Caco-2 (cell line): Measurements from ENCODE around the gene DNAJB12. TPM values are rescaled to one million over a fixed set of nuclear protein-coding genes. Genes with fewer than 3 reads are reported as not detected.

ENCODE experiments used
- BruUV-seq: library from RNA; stranded (reverse); fragments of 400-500 nt; replicated peaks from 2 replicates; lab custom pipeline; 2021; lab: Mats Ljungman, UMichigan
- CTCF ChIA-PET: fragments of 300-600 bp; sonication (Branson Sonifier 250); formaldehyde crosslinking; loops from one replicate; lab custom pipeline; 2022; ENCODE audit warnings: antibody characterized with exemption; lab: Charles Lee
- POLR2A ChIA-PET: fragments of 300-600 bp; sonication (Branson Sonifier 250); formaldehyde crosslinking; loops from one replicate; lab custom pipeline; 2022; ENCODE audit warnings: antibody characterized with exemption; lab: Charles Lee
- DNase-seq, 2 experiments: peaks; one replicate each; pipeline versions ENCODE4 v3.0.0 to v3.0.0-alpha.2; 2020 to 2022
- H3K27me3 ChIP-seq: replicated peaks from 2 replicates; pipeline ENCODE4 v1.6.0; 2011; ENCODE audit warnings: low read length; ENCODE audit not compliant: control insufficient read depth, insufficient read depth
- H3K36me3 ChIP-seq: 2 replicates; pipeline ENCODE4 v1.5.1; 2011; ENCODE audit warnings: low read length; ENCODE audit not compliant: control insufficient read depth, insufficient read depth
- H3K4me1 ChIP-seq: fragments of 250-450 bp; sonication (Bioruptor Pico); 2 replicates; pipeline ENCODE4 v1.5.1; 2020; ENCODE audit warnings: mild to moderate bottlenecking
- H3K4me3 ChIP-seq: 2 replicates; pipeline ENCODE4 v1.5.1; 2011; ENCODE audit warnings: low read depth, mild to moderate bottlenecking, control low read depth, low read length
- H3K9me3 ChIP-seq: fragments of 250-450 bp; sonication (Bioruptor Pico); 2 replicates; pipeline ENCODE4 v1.5.1; 2020; ENCODE audit warnings: mild to moderate bottlenecking, moderate library complexity
- H3K27ac Mint-ChIP-seq: one replicate; pipeline ENCODE4 v1.8.0; 2022; ENCODE audit warnings: mixed read lengths; ENCODE audit not compliant: unreplicated experiment
- H3K27me3 Mint-ChIP-seq: one replicate; pipeline ENCODE4 v1.8.0; 2022; ENCODE audit warnings: mixed read lengths; ENCODE audit not compliant: insufficient read depth, unreplicated experiment
- H3K36me3 Mint-ChIP-seq: one replicate; pipeline ENCODE4 v1.8.0; 2022; ENCODE audit warnings: mild to moderate bottlenecking, mixed read lengths; ENCODE audit not compliant: insufficient read depth, unreplicated experiment
- H3K4me1 Mint-ChIP-seq: one replicate; pipeline ENCODE4 v1.8.0; 2022; ENCODE audit warnings: low read depth, mixed read lengths; ENCODE audit not compliant: unreplicated experiment
- H3K4me3 Mint-ChIP-seq: one replicate; pipeline ENCODE4 v1.8.0; 2022; ENCODE audit warnings: mild to moderate bottlenecking, moderate library complexity, mixed read lengths; ENCODE audit not compliant: unreplicated experiment
- H3K9me3 Mint-ChIP-seq: one replicate; pipeline ENCODE4 v1.8.0; 2022; ENCODE audit warnings: mixed read lengths; ENCODE audit not compliant: unreplicated experiment
- intact Hi-C: fragments of 100-400 bp; cut with micrococcal nuclease; formaldehyde crosslinking; loops from one replicate; pipeline ENCODE4 v1.10.0; 2022; ENCODE audit not compliant: unreplicated experiment
- total RNA-seq: library from RNA; stranded (reverse); gene quantifications from 2 replicates; pipeline ENCODE4 v1.2.3, GENCODE V29; 2022
- TF ChIP-seq, protein P1 (sequence below), 2 experiments: fragments of 200-600 bp in 1 of 2; IDR thresholded peaks; 1 replicate in 1 of 2; 2 replicates in 1 of 2; pipeline versions ENCODE4 v1.5.1 to v1.8.0; 2011 to 2022; ENCODE audit warnings: antibody characterized with exemption in 1 of 2, control low read depth in 1 of 2, inconsistent platforms in 1 of 2, low read depth in 1 of 2, low read length in 1 of 2, mild to moderate bottlenecking in 1 of 2, moderate library complexity in 1 of 2; ENCODE audit not compliant: insufficient read depth in 1 of 2, severe bottlenecking in 1 of 2, unreplicated experiment in 1 of 2

Gene DNAJB12
- total RNA-seq, 1 experiment from 2014 or later: 56.0 TPM

DNA sequence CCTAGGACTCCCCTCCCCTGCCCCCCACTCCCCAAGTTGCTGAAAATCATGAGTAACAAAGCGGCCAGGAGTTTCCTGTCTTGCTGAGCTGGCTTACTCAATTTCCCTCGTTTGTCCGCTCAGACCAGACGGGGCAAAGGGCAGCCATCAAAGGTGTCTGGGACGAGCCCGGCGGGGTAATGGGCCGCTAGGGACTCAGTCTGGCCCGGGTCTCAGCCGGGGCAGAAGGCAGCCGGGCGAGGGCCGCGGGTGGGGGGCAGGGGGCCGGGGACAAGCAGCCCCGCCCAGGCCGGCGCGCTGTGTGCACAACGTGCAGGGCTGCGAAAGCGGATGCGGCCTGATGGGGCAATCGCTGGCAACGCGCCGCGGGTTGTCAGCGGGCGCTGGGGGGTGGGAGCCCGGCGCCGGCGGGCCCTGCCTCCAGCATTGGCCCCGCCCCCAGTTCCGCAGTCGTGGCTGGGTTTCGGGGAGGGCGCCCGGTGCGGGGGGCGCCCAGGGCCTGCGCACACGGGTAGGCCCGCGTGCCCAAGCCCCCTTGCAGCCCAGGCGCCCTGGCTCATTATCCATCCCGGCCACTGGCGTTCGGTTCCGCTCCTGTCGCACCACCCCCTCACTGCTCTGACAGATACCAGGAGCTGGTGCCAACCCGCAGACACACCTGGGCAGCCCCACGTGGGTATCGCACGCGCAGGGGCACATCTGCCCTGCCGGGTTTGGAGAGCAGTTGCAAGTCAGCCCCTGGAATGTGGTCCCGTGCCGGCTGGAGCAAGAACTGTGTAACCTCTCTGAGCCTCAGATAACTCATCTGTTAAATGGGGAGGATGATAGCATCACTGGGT, 35.1 kb downstream of the DNAJB12 start:
- peak overlapping the region; percentile 31 for H3K4me3 ChIP-seq
- POLR2A ChIA-PET: interaction anchor here (0.5 to 4.2 kb wide), 13 partner anchors 11 to 1841 kb away, joined by 3 to 127 read pairs (median 7); partner anchors contain the start of gene DDIT4
- CTCF ChIA-PET: interaction anchor here (0.6 to 1.4 kb wide), 9 partner anchors 11 to 439 kb away, joined by 3 to 8 read pairs (median 5); no protein-coding TSS in a partner anchor
- H3K4me1 ChIP-seq: peaks cover 44% of the 10 kb centered on the region
- peaks cover 49% of the 10 kb centered on the region for H3K4me1 Mint-ChIP-seq
- no peaks in the 10 kb centered on the region for H3K9me3 ChIP-seq
- peak overlapping the region; percentile 99 for H3K27ac Mint-ChIP-seq
- TF ChIP-seq, protein P1, sequence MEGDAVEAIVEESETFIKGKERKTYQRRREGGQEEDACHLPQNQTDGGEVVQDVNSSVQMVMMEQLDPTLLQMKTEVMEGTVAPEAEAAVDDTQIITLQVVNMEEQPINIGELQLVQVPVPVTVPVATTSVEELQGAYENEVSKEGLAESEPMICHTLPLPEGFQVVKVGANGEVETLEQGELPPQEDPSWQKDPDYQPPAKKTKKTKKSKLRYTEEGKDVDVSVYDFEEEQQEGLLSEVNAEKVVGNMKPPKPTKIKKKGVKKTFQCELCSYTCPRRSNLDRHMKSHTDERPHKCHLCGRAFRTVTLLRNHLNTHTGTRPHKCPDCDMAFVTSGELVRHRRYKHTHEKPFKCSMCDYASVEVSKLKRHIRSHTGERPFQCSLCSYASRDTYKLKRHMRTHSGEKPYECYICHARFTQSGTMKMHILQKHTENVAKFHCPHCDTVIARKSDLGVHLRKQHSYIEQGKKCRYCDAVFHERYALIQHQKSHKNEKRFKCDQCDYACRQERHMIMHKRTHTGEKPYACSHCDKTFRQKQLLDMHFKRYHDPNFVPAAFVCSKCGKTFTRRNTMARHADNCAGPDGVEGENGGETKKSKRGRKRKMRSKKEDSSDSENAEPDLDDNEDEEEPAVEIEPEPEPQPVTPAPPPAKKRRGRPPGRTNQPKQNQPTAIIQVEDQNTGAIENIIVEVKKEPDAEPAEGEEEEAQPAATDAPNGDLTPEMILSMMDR (IDR thresholded peaks at IDR 0.05; ENCODE audit: insufficient read depth in 1 of 2, low read depth in 1 of 2, low read length in 1 of 2, severe bottlenecking in 1 of 2, unreplicated experiment in 1 of 2): no peak
- peak; percentile 88 to 98 for DNase-seq
- no peaks in the 10 kb centered on the region for H3K9me3 Mint-ChIP-seq
- H3K27me3 Mint-ChIP-seq: no peaks in the 10 kb centered on the region
- H3K36me3 Mint-ChIP-seq: peaks cover 13% of the 10 kb centered on the region
- H3K4me3 Mint-ChIP-seq: peak overlapping the region; percentile 60
- no peaks in the 10 kb centered on the region for H3K27me3 ChIP-seq
- no TSS peak for BruUV-seq
- intact Hi-C loops: loop anchor here (1.0 kb wide), 1 partner anchor 21 kb away; no protein-coding TSS in a partner anchor
- H3K36me3 ChIP-seq: no peaks in the 10 kb centered on the region

DNA sequence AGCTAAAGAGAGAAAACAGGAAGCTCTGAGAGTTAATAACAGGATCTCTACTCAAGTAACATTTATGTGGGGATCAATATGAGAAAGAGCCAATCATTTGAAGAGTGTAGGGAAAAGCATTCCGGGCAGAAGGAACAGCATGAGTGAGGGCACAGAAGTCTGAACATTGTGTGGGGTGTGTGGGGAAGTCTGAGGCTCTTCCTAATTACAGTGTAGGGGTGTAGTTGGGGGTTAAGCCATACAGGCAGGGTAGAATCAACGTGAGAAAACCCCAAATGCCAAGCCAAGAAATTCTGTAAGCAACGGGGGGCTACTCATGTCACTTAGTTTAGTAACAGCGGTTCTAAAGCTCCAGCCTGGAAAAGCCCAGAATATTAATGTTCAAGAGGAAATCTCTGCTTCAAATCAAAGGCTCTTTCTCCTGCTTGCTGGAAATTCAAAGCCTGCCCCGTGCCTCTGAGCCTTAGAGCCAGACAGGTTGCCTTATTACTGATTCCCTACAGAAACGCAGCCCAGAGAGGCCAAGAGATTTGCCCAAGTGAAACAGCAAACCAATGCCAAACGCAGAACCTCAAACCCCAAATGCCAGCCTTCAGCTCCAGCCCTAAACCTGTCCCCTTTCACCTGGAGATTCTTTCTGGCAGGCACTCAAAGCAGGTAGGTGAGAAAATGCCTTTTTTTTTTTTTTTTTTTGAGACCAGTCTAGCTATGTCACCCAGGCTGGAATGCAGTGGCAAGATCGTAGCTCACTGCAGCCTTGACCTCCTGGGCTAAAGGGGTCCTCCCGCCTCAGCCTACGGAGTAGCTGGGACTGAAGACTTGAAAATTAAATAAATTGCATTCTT, 36.1 kb downstream of the DNAJB12 start:
- peak overlapping the region; percentile 92 for H3K27ac Mint-ChIP-seq
- intact Hi-C loops: loop anchor here (1.0 kb wide), 1 partner anchor 20 kb away; no protein-coding TSS in a partner anchor
- ChIA-PET POLR2A (interaction anchor here (0.5 to 4.2 kb wide), 9 partner anchors 10 to 105 kb away, joined by 3 to 127 read pairs (median 5); partner anchors contain the start of gene DDIT4), CTCF (interaction anchor here (0.7 to 1.4 kb wide), 5 partner anchors 10 to 270 kb away, joined by 3 to 8 read pairs (median 5); no protein-coding TSS in a partner anchor)
- BruUV-seq: no TSS peak
- peak overlapping the region; percentile 60 for H3K4me3 Mint-ChIP-seq
- Histone ChIP-seq H3K4me3 (no peak overlapping the region), H3K36me3 (no peaks in the 10 kb centered on the region), H3K27me3 (no peaks in the 10 kb centered on the region), H3K4me1 (peaks cover 44% of the 10 kb centered on the region), H3K9me3 (no peaks in the 10 kb centered on the region)
- TF ChIP-seq, protein P1 (IDR thresholded peaks at IDR 0.05; ENCODE audit: insufficient read depth in 1 of 2, low read depth in 1 of 2, low read length in 1 of 2, severe bottlenecking in 1 of 2, unreplicated experiment in 1 of 2): no peak
- peaks cover 49% of the 10 kb centered on the region for H3K4me1 Mint-ChIP-seq
- H3K36me3 Mint-ChIP-seq: peaks cover 13% of the 10 kb centered on the region
- DNase-seq: no peak
- no peaks in the 10 kb centered on the region for H3K27me3 Mint-ChIP-seq
- H3K9me3 Mint-ChIP-seq: no peaks in the 10 kb centered on the region
